ENCODE measurements around the gene MCM7.

MCM7 gene

GRCh38 chr7:100065452-100066186 lies 35.6 kb downstream of the MCM7 start:
- DNase-seq = no peak

DNA sequence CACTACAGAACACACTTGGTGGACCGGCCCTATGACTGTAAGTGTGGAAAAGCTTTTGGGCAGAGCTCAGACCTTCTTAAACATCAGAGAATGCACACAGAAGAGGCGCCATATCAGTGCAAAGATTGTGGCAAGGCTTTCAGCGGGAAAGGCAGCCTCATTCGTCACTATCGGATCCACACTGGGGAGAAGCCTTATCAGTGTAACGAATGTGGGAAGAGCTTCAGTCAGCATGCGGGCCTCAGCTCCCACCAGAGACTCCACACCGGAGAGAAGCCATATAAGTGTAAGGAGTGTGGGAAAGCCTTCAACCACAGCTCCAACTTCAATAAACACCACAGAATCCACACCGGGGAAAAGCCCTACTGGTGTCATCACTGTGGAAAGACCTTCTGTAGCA lies 37.0 kb downstream of the MCM7 start:
- no peak for DNase-seq

DNA sequence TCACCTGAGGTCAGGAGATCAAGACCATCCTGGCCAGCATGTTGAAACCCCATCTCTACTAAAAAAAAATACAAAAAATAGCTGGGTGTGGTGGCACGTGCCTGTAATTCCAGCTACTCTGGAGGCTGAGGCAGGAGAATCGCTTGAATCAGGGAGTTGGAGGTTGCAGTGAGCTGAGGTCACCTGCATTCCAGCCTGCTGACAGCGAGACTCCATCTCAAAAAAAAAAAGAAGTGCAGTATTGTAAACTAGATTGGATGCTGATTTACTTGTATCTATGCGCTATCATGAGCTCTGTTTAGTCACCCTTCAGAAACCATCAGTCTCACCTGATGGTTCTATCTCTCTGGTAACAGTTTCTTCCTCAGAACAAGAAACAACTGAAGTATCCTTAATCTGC lies 37.8 kb downstream of the MCM7 start:
- DNase-seq = no peak

DNA sequence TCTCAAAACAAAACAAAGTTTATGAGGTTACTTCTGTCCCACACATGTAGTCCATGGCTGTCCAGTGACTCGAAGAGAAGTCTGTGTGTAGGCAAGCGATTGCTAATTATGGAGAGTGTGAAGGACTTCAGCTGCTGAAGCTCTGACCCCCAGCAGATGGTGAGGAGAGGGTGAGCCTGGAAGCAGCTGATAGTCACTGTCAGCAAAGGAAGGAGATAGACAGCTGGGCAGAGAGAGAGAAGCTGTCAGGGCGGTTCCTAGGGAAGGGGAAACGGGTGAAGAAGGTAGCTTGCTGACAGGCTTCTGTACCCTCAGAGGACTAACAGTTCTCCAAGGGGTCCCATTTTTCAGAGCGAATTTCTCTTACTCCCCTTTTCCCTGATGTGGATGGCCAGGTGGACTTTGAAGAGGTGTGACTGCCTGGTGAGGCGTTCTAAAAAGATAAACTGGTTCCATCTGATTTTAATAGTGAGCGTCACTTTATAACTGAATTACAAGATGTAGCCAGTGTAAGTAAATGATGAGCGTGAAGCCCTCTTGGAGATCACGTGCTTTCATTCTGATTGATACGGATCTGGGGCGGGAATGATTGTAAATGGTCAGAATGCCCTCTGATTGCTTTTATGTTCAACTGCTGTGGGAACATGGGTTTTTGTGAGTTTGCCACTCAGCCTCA lies 39.5 kb downstream of the MCM7 start:
- no peak for DNase-seq

GRCh38 chr7:100059251-100059739 lies 41.9 kb downstream of the MCM7 start:
- DNase-seq = no peak

DNA sequence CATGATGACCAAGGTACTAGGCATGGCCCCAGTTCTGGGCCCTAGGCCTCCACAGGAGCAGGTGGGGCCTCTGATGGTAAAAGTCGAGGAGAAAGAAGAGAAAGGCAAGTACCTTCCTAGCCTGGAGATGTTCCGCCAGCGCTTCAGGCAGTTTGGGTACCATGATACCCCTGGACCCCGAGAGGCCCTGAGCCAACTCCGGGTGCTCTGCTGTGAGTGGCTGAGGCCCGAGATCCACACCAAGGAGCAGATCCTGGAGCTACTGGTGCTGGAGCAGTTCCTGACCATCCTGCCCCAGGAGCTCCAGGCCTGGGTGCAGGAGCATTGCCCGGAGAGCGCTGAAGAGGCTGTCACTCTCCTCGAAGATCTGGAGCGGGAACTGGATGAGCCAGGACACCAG lies 44.2 kb downstream of the MCM7 start:
- DNase-seq = no peak

DNA sequence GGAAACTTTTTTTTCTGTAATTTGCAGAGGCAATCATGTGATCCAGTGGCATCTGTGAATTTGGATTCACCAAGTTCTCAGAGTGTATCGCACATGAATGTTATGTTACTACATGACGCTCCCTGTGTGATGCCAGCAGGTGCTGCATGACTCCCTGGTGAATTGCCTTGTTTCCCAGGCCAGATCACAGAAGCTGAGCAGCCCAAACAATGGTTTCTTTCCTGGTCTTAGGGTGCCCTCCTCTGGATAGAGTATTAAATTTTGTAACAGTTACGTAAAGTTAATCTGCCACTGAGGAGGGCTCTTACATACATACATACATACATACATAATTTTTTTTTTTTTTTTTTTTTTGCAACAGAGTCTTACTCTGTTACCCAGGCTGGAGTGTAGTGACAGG lies 48.0 kb downstream of the MCM7 start:
- peak; percentile 16 for DNase-seq

DNA sequence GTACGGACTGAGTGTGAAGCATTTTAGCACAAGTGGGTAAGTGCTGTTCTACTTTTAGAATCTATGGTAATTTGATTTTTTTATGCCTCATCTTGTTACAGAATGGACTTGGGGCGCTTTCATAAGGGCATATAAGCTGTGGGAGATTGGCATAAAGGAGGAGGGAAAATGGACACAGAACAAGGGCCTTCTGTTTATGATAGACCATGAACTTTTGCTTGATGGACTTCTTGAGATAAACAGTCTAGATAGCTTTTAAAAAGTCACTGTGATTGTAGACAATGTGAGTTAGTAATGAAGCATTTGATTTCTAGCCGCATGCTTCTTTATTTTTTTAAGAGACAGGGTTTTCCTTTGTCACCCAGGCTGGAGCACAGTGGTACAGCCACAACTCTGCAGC lies 49.6 kb downstream of the MCM7 start:
- DNase-seq = no peak

GRCh38 chr7:100049441-100050291 lies 51.5 kb downstream of the MCM7 start, which contains the start of gene ZSCAN21:
Gene ZSCAN21, plus strand, starts transcription at chr7:100049774. Its CDS starts 7,233 bp downstream, at chr7:100057007.
- DNase-seq = peak; percentile 71

DNA sequence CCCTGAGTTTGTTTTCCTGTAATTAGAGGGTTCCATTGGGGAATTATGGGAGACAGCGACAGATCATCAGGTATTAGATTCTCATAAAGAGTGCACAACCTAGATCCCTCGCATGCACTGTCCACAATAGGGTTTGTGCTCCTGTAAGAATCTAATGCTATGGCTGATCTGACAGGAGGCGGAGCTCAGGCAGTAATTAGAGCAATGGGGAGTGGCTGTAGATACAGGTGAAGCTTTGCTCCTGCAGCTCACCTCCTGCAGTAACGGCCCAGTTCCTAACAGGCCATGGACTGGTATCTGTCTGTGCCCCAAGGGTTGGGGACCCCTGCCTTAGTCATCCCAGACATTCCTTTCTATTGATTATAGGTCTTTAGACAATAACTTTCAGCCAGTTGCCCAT lies 52.5 kb downstream of the MCM7 start:
- DNase-seq = no peak

DNA sequence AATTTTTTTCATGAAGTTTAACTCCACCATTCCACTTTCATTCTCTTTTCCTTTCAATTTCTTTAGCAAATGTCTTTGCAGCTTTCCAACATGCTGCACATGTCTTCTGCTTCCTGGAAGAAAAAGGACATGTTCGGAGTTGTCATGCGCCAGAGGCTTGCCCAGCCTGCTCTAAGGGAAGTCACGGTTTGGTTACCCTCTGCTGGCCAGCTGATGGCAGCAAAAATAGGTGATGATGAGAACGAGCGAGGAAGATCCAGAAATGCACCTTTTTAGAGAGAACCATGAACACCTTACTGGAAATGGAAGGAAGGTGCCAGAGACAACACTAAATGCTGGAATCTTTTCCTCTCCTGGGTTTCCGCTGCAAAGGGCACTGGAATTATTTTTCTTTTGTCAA lies 56.5 kb downstream of the MCM7 start:
- no peak for DNase-seq
